Endometrium (tissue), 2 donors: ENCODE measurements around the gene NRIP2.

Experiments used
- FAIRE-seq: peaks from 2 replicates; lab custom pipeline; 2012; peaks lifted over from hg19 to GRCh38; lab: Jason Lieb, UNC
- donor health status: control.
- donor health status: control.

The NRIP2 gene

DNA sequence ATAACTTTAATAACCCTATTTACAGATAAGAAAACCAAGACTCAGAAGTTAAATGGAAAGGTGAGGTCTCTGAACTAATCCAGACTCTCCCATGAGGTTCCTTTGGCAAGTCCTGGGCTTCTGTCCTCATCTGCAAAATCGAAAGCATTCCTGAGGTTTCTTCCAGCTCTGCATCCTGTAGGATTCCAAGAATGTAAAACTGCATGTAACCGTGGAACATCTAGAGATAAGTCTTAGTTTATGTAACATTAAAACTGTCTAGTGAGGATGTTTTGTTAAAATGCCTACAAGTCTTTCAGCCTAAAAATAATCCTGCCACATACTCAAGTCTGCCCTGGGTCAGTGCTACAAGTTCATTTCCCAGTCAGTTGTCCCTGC is 29.7 kb downstream of the NRIP2 start:
- FAIRE-seq: no peak

DNA sequence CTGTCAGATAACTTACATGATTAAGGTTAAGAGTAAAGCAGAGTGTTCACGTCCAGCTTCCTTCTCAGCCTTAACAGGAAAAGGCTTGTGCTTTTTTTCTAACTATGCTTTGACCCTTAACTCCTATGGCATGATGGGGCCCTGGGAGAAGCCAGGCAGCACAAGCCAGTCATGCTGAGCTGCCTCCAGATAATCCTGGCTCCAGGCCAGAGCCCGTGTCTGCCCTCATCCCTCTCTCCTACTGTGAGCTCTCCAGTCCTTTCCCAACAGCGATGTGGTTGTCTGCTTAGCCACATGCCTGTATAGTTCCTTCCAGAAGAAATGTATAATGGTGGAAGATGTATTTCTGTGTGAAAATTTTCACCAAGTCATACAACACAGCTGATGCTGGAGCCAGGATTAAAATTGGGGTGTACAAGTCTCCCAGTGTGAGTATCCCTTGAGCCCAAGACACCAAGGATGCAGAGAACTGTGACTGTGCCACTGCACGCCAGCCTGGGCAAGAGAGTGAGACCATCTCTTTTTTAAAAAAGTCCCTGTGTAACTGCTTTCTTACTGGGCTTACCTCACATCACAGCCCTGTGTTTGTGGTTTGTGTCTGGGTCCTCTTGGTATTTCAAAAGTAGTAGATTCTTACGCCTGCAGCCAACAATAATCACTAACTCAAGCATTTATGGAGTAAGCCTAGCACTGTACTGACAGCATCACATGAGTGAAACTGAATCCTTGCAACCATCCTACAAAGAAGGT is 30.3 kb downstream of the NRIP2 start:
- FAIRE-seq: no peak

GRCh38 chr12:2803635-2804392 is 31.0 kb downstream of the NRIP2 start:
- FAIRE-seq: no peak

DNA sequence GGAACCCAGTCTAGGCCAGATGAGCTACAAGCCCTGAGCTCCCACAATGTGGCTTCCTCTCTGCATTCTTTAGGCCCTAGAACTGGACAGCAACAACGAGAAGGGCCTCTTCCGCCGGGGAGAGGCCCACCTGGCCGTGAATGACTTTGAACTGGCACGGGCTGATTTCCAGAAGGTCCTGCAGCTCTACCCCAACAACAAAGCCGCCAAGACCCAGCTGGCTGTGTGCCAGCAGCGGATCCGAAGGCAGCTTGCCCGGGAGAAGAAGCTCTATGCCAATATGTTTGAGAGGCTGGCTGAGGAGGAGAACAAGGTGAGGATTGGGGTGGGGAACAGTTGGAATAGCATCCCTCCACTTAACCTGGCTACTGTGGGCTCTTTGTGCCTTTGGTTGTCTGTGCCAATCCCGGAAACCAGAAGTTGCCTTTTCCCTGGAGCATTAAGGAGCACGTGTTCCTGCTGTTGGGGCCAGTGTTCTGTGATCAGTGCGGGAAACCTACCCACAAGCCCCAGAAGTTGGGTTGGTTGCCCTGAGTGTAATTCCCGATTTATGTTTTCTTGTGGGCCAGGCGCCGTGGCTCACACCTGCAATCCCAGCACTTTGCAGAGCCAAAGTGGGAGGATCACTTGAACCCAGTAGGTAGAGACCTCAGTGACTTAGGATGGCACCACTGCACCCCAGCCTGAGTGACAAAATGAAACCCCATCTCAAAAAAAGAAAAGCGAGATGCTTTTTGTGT is 33.6 kb downstream of the NRIP2 start:
- no peak for FAIRE-seq

DNA sequence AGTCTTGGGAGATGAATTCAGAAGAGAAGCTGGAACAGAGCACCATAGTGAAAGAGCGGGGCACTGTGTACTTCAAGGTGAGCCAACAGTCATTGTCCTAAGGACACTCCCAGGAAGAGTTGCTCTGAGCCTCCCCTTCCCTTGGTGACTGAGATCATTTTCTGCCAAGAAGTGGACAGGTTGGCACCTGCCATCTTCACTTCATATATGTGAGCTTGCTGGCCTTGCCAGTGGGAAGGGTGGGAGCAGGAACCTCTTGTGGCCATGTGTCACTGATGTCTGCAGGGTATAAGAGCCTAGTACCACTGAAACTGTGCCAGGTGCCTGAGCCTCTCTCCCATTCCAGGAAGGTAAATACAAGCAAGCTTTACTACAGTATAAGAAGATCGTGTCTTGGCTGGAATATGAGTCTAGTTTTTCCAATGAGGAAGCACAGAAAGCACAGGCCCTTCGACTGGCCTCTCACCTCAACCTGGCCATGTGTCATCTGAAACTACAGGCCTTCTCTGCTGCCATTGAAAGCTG is 34.7 kb downstream of the NRIP2 start:
- FAIRE-seq: no peak

GRCh38 chr12:2797721-2798418 is 37.0 kb downstream of the NRIP2 start:
- no peak for FAIRE-seq

- no peak for FAIRE-seq
Measured at GRCh38 chr12:2796187-2796666, 38.6 kb downstream of the NRIP2 start.

DNA sequence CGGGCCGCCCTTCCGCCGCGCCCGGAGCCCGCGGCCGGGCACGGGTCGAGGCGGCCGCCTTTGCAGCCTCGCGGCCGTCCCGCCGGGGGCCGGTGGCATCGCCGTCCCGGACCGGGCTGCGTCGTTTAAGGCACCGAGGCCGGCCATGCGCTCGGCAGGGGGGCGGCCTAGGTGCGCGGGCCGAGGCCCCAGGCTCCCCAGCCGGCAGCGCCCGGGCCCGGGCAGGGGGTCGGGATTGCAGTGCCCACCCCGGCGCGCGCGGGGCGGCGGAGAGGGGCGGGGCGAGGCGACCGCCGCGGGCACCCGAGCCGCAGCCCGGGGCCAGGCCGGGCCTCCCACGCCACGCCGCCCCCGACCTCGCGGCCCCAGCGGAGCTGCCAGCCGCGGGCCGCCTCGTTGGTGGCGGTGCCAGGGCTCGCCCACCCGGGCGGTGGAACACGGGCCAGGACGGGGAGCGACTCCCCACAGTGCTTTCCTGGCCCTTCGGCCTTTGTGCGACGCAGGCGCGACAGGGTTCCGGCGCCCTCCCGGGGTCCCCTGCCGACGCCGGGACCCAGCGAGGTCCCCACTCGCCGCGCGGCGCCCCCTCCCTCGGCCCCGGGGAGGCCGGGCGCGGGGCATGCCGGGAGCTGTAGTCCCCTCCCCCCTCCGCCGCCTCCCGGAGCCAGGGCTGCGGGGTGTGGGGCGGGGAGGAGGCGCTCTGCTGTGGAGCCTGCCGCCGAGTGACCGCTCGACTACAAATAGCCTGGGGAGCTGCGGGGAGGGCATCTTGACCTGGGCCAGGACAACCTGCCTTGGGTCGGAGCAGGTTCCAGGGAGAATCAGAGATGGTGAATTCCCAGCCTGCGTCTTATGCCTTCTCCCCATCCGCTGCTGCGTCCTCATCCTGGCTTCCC is 39.3 kb downstream of the NRIP2 start:
- no peak for FAIRE-seq

- FAIRE-seq: no peak
Measured at GRCh38 chr12:2794736-2795289, 40.0 kb downstream of the NRIP2 start, which contains the start of gene FKBP4. TSS of gene FKBP4 (plus strand) at chr12:2794970. CDS start at chr12:2795140, 170 bp downstream.

- FAIRE-seq: no peak
Measured at GRCh38 chr12:2794191-2794735, 40.6 kb downstream of the NRIP2 start.

DNA sequence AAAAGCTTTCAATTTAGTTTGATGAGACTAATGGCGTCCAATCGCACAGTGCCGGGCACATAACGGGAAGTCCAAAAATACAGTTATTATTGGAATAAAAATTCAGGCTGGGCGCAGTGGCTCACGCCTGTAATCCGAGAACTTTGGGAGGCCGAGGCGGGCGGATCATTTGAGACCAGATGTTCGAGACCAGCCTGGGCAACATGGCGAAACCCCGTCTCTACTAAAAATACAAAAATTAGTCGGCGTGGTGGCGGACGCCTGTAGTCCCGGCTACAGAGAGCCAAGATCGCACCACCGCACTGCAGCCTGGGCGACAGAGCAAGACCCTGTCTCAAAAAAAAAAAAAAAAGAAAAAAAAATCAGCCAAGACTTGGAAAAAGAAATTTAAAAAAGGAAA is 41.3 kb downstream of the NRIP2 start:
- FAIRE-seq: no peak

DNA sequence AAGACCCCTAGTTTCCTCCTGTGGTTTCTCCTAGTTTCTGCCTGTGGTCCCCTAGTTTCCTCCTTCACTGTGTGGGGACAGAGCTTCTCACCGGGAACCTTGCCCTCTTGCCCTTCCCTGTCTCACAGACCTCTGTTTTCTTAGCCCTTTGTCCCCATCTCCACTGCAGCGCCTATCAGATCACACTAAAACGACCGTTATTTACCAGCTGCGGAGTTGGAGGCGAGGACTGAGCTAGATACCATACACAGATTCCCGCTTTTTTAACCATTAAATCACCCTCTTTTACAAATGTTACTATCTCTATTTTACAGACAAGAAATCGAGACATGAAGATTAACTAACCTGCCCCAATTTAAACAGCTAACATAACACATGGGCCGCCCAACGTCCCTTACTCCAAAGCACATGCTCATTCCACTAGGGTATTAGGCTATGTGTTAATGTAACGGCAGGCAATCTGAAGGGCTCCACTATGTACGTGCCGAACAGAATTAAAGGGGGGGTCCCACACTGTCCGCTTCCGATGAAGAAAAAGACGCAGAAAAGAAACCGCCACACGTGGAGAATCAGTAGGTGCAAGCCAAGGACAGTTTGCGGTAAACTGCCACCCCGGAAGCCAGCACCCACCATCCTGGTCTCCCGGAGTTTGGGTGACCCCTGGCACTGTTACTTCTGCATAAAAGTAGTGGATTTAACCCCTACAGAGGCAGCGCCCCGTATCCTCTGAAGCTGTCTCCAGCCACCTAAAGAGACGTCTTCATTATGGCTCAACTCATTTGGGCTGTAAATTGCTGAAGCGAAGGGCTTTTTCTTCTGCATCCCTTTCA is 41.9 kb downstream of the NRIP2 start:
- no peak for FAIRE-seq

- no peak for FAIRE-seq
Measured at GRCh38 chr12:2791089-2791488, 43.7 kb downstream of the NRIP2 start.

- FAIRE-seq: no peak
Measured at GRCh38 chr12:2785017-2785416, 49.8 kb downstream of the NRIP2 start.

DNA sequence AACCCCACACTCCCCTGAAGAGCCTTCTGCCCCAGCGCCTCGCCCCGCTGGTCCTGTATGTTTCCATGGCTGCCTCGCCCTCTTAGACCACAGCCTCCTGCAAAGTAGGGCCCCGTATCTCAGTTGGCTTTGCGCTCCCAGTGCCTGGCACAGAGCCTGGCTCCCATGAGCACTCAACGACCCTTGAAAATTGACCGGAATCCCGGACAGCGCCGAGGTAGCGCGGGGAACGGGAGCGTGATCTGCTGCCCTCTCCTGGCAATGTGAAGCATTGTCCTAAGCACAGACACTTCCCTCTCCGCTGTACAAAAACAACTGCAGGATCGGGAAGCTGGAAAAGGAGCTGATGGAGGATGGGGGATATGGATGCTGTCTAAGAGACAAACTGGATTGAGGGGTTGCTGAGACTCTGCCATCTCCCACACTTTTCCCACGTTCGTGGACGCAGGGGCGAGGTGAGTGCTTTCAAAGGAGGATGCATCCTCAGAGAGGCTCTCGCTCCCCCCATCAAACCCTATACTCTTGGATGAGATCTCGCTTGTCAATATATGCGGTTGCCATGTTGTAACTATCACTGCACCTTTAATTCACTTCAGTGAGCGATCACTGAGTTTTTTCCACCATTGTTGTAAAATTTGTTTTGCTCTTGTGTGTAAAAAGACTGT is 50.8 kb downstream of the NRIP2 start:
- no peak for FAIRE-seq

- no peak for FAIRE-seq
Measured at GRCh38 chr12:2779281-2779680, 55.6 kb downstream of the NRIP2 start.

DNA sequence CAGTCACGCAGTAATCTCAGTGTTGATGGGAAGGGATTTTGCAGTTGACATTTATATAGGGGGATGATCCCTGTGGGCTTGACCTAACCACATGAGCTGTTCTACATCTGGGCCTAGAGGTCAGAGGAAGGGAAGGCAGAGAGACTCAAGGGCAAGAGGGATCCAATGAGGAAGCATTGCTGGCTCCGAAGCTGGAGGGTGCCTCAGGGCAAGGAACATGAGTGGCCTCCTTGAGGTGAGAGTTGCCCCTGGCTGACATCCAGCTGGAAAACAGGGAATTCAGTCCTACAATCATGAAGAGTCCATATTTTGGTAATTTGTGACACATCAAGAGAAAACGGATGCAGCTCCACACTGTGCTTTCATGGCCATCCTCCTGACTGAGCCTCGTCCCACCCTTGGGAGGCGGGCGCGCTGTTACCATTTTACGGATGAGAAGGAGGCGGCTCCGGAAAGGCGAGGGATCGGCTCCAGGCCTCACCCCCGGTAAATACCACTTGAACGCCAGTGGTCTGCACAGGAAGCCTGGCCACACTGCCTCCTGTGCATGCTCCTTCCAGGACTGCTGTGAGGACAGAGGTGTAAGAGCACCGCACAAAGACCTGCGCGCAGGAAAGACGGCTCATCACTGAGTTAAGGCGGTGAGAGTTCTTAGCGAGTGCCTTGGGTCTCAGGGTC is 58.6 kb downstream of the NRIP2 start:
- FAIRE-seq: no peak

DNA sequence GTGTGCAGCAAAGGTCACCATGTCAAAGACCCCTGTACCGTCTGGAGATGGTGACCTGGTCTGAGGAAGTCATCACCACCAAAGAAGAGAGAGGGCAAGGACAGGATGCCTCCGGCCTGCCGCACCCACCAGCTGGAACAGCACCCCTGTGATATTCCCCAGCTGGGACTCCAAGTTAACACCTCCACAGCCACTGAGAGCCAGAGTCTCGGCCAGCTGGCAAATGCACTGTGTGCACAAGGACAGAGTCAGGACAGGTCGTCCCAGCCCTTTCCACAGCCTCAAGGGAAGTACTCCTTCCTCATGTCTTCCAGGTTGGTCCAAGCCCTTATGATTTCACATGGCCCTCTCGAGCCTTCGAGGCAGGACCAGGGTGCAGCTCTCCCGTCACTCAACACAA is 59.4 kb downstream of the NRIP2 start:
- FAIRE-seq: no peak
